Measurements from ENCODE around the gene MAN2B1.

Gene MAN2B1

DNA sequence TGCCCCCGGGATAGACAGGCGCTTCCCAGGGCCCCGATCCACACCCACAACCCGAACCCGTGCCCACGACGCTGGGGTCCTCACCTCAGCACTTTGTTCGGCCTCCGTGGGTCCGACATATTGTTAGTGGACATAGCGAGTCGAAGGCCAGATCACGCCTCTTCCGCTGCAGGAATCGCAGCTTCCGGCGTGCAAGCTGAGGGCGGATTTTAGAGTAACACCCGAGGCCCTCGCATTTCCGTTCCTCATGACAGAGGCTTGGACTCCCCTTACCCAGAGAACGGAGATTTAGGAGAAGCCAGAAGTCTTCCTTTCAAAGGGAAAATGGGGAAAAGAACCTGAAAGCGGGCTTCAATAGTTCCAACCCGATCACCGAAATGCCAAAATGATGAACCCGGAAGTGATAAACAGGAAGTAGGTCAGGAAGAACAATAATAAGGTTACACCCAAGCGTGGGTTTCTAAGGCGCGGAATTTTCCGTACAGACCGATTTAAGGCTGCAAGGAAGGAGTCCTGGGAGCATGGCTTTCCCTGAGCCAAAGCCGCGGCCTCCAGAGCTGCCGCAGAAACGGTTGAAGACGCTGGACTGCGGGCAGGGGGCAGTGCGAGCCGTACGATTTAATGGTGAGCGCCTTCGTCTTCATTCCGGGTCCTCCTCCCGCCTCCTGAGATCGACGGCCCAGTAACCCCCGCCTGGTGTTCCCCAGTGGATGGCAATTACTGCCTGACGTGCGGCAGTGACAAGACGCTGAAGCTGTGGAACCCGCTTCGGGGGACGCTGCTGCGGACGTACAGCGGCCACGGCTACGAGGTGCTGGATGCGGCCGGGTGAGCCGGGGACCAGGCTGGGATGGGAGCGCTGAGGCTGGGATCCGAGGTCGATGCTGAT, 3.0 kb upstream of the MAN2B1 start:
- TF ChIP-seq, protein P1, sequence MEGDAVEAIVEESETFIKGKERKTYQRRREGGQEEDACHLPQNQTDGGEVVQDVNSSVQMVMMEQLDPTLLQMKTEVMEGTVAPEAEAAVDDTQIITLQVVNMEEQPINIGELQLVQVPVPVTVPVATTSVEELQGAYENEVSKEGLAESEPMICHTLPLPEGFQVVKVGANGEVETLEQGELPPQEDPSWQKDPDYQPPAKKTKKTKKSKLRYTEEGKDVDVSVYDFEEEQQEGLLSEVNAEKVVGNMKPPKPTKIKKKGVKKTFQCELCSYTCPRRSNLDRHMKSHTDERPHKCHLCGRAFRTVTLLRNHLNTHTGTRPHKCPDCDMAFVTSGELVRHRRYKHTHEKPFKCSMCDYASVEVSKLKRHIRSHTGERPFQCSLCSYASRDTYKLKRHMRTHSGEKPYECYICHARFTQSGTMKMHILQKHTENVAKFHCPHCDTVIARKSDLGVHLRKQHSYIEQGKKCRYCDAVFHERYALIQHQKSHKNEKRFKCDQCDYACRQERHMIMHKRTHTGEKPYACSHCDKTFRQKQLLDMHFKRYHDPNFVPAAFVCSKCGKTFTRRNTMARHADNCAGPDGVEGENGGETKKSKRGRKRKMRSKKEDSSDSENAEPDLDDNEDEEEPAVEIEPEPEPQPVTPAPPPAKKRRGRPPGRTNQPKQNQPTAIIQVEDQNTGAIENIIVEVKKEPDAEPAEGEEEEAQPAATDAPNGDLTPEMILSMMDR (IDR thresholded peaks at IDR 0.05; ENCODE audit: low read depth, low read length, missing control alignments), result no peak
- DNase-seq (ENCODE audit: low read depth), result peak; percentile 66
- H3K4me3 ChIP-seq (ENCODE audit: low read depth, low read length), result peak overlapping the region; percentile 62
- in situ Hi-C loops (cut with HindIII; ENCODE audit: low sequenced_read_pairs), result no loop called here

DNA sequence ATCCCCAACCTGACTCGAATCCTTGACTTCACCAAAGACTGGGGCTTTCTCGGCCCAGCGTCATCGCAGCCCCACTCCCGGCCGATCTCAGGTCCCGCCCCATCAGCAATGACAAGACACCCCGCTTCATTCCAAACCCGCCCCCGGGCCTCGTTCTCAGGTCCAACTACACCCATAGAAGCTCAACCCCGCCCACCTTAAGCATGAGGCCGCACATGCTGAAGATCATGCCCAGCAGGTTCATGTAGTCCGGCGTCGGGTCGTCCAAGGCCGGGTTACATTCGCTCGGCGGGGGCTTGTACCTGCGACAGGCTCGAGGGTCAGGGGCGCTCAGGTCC, 2.4 kb upstream of the MAN2B1 start:
- H3K4me3 ChIP-seq (ENCODE audit: low read depth, low read length), result peak overlapping the region; percentile 62
- in situ Hi-C loops (cut with HindIII; ENCODE audit: low sequenced_read_pairs), result no loop called here
- DNase-seq (ENCODE audit: low read depth), result peak; percentile 5
- TF ChIP-seq, protein P1 (IDR thresholded peaks at IDR 0.05; ENCODE audit: low read depth, low read length, missing control alignments), result no peak

DNA sequence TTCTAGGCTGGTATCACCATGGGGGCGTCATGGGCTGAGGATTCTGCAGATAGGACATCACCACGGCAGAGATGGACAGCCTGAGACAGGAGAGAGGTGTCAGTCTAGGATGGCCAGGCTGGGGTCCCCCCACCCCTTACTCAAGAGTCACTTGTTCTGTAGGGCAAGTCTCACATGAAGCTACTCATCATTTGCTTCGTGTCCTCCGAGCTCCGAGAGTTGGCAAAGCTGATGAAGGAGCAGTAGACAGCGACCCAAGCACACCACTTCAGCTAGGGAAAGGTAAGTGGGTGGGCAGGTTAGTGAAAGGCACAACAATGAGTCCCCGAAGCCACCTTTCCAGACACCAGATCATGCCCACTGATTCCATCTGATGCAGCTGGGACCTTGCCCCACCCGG, 1.8 kb upstream of the MAN2B1 start:
- H3K4me3 ChIP-seq (ENCODE audit: low read depth, low read length), result peak overlapping the region; percentile 62
- TF ChIP-seq, protein P1 (IDR thresholded peaks at IDR 0.05; ENCODE audit: low read depth, low read length, missing control alignments), result no peak
- in situ Hi-C loops (cut with HindIII; ENCODE audit: low sequenced_read_pairs), result no loop called here
- no peak for DNase-seq (ENCODE audit: low read depth)

DNA sequence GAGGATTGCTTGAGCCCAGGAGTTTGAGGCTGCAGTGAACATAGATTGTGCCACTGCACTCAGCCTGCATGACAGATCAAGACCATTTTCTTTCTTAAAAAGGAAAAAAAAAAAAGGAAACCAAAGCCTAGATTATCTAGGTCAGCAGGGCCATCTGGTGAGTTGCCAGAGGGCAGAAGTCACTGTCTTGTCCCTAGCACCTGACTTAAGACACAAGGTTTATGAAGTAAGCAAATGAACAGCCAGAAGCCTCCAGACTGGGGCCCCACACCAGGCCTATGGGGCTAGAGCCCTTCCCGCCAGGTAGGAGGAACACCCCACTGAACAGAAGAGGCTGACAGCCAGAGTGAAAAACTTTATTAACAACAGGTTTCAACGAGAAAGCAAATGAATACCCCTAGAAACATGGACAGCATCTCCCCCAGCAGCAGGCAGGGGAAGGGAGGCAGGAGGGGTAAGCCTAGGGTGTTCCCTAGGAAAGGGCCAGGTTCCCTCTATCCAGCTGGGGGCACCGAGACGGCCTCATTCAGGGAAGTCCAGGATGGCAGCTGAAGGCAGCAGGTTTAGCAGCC, 1.3 kb upstream of the MAN2B1 start:
- TF ChIP-seq, protein P1 (IDR thresholded peaks at IDR 0.05; ENCODE audit: low read depth, low read length, missing control alignments), result no peak
- in situ Hi-C loops (cut with HindIII; ENCODE audit: low sequenced_read_pairs), result no loop called here
- H3K4me3 ChIP-seq (ENCODE audit: low read depth, low read length), result no peak overlapping the region
- no peak for DNase-seq (ENCODE audit: low read depth)

DNA sequence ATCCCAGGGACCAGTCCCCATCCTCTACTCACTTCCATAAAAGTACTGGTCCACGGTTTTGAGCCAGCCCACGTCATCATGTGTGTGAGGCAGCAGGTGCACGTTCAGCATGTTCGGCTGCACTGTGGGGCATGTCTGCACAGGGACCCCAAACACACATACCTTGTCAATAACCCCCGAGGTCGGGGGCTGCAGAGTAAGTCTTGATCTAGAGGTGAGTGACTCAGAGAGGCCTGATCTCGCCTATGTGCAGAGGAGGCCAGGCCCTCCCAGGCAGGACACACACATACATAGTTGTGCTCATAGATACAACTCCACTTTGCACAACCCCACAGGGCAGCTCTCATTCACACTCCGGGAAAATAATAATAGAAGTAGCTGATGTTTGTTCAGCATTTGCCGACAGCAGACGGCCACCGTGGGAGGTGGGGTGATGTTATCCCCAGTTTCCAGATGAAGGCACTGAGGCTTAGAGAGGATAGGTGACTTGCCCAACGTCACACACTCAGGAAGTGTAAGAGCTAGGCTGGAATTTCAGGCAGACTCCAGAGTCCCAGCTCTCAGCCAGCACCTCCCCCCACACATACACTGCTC, 774 bp downstream of the MAN2B1 start:
- peak overlapping the region; percentile 57 for H3K4me3 ChIP-seq (ENCODE audit: low read depth, low read length)
- in situ Hi-C loops (cut with HindIII; ENCODE audit: low sequenced_read_pairs), result no loop called here
- TF ChIP-seq, protein P1 (IDR thresholded peaks at IDR 0.05; ENCODE audit: low read depth, low read length, missing control alignments), result no peak
- no peak for DNase-seq (ENCODE audit: low read depth)

DNA sequence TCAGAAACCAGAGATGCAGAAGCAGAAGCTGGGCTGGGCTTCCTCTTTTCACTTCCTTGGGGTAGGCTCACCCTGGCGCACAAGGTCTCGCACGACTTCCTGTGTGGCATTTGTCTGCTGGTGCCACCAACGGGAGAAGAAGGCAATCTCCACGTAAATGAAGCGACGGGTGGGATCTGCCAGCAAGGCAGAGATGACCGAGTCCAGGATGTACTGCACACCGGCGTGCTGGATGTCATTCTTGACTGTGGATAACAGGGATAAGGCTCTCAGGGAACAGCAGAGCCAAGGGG, 1.3 kb downstream of the MAN2B1 start:
- TF ChIP-seq, protein P1 (IDR thresholded peaks at IDR 0.05; ENCODE audit: low read depth, low read length, missing control alignments), result no peak
- H3K4me3 ChIP-seq (ENCODE audit: low read depth, low read length), result no peak overlapping the region
- in situ Hi-C loops (cut with HindIII; ENCODE audit: low sequenced_read_pairs), result no loop called here
- no peak for DNase-seq (ENCODE audit: low read depth)

Data from astrocyte of the cerebellum (primary cell).